Lower lobe of right lung (tissue), 2 donors: ENCODE measurements around the gene KIAA1755. TPM values are rescaled to one million over a fixed set of nuclear protein-coding genes. Genes with fewer than 3 reads are reported as not detected.
A peak's percentile ranks its signal among the peaks of the same experiment; 100 is the strongest.
"Not testable (repeated sequence)": the region's sequence is repeated elsewhere in the genome, so short reads cannot be mapped to it uniquely, and the experiment has no call there.

Experiments
- ATAC-seq, 2 donors: fragments of 200-7000 bp; cut with Tn5 transposase; one replicate each; pipeline ENCODE4 v1.9.1; 2020 to 2022; ENCODE audit warnings: mild to moderate bottlenecking in 2 of 2, moderate library complexity in 2 of 2
- DNase-seq: peaks from one replicate; pipeline ENCODE4 v3.0.0-alpha.2; 2020
- H3K27ac ChIP-seq: fragments of 200-600 bp; one replicate; pipeline ENCODE4 v1.8.0; 2022
- H3K27me3 ChIP-seq: fragments of 200-600 bp; one replicate; pipeline ENCODE4 v1.8.0; 2022; ENCODE audit warnings: low read depth
- H3K36me3 ChIP-seq: fragments of 200-600 bp; one replicate; pipeline ENCODE4 v1.8.0; 2022; ENCODE audit warnings: mild to moderate bottlenecking
- H3K4me1 ChIP-seq: fragments of 200-600 bp; one replicate; pipeline ENCODE4 v1.8.0; 2022
- H3K4me3 ChIP-seq: fragments of 200-600 bp; one replicate; pipeline ENCODE4 v1.8.0; 2022; ENCODE audit warnings: mild to moderate bottlenecking
- H3K9me3 ChIP-seq: fragments of 200-600 bp; one replicate; pipeline ENCODE4 v1.8.0; 2022
- CTCF ChIP-seq: fragments of 200-600 bp; IDR thresholded peaks from one replicate; pipeline ENCODE4 v1.8.0; 2022; ENCODE audit warnings: antibody characterized with exemption, mild to moderate bottlenecking
- intact Hi-C: fragments of 100-400 bp; cut with DNase I; formaldehyde crosslinking; loops from one replicate; pipeline ENCODE4 v1.11.0; 2022
- total RNA-seq: library from RNA; stranded (reverse); fragmentation: NEBNext Ultra II Directional; extraction: Animal tissue kit (Norgen Biotek cat#: 25700); gene quantifications from one replicate; pipeline ENCODE4 v1.2.1, GENCODE V29; 2021
- donor health status: DM: no; HTN: yes; CAD: no; lungs with severe emphysema.

The KIAA1755 gene
- total RNA-seq, 1 donor from 2014 or later = 1.3 TPM

- H3K36me3 ChIP-seq = not testable (repeated sequence)
These were observed 20.8 kb upstream of the KIAA1755 start for GRCh38 chr20:38281176-38281915.

GRCh38 chr20:38278763-38279162 lies 18.2 kb upstream of the KIAA1755 start:
- intact Hi-C loops = no loop called here
- Histone ChIP-seq H3K27ac (no peak overlapping the region), H3K4me3 (no peak overlapping the region), H3K9me3 (no peaks in the 10 kb centered on the region), H3K27me3 (no peaks in the 10 kb centered on the region), H3K4me1 (no peaks in the 10 kb centered on the region), H3K36me3 (no peaks in the 10 kb centered on the region)
- TF ChIP-seq CTCF = no peak
- no peak for DNase-seq
- no peak for ATAC-seq

More at GRCh38 chr20:38281176-38281915, 20.8 kb upstream of the KIAA1755 start:
- peak; percentile 16 for TF ChIP-seq CTCF
- H3K27ac ChIP-seq, ATAC-seq, H3K4me3 ChIP-seq, DNase-seq, H3K4me1 ChIP-seq, H3K9me3 ChIP-seq, H3K27me3 ChIP-seq, intact Hi-C loops: not testable (repeated sequence)

GRCh38 chr20:38278131-38278530 lies 17.6 kb upstream of the KIAA1755 start:
- DNase-seq (no peak), ATAC-seq (no peak)
- no peaks in the 10 kb centered on the region for H3K9me3 ChIP-seq
- no peaks in the 10 kb centered on the region for H3K4me1 ChIP-seq
- no peak overlapping the region for H3K4me3 ChIP-seq
- intact Hi-C loops = no loop called here
- TF ChIP-seq CTCF = no peak
- H3K27me3 ChIP-seq = no peaks in the 10 kb centered on the region
- H3K36me3 ChIP-seq = no peaks in the 10 kb centered on the region
- no peak overlapping the region for H3K27ac ChIP-seq

- ATAC-seq (no peak), DNase-seq (no peak)
- intact Hi-C loops = no loop called here
- H3K4me3 ChIP-seq = no peak overlapping the region
- H3K27ac ChIP-seq = no peak overlapping the region
- H3K4me1 ChIP-seq = no peaks in the 10 kb centered on the region
- no peaks in the 10 kb centered on the region for H3K36me3 ChIP-seq
- TF ChIP-seq CTCF = no peak
- no peaks in the 10 kb centered on the region for H3K27me3 ChIP-seq
- no peaks in the 10 kb centered on the region for H3K9me3 ChIP-seq
These were observed 17.2 kb upstream of the KIAA1755 start for GRCh38 chr20:38277691-38278090.

GRCh38 chr20:38277285-38277684 lies 16.8 kb upstream of the KIAA1755 start:
- Histone ChIP-seq H3K9me3 (no peaks in the 10 kb centered on the region), H3K27me3 (no peaks in the 10 kb centered on the region), H3K36me3 (no peaks in the 10 kb centered on the region), H3K4me1 (no peaks in the 10 kb centered on the region), H3K4me3 (no peak overlapping the region), H3K27ac (no peak overlapping the region)
- no peak for TF ChIP-seq CTCF
- intact Hi-C loops = no loop called here
- DNase-seq (no peak), ATAC-seq (no peak)
